ENCODE data around the gene OMP. TPM values are rescaled to one million over a fixed set of nuclear protein-coding genes. Genes with fewer than 3 reads are reported as not detected.

The OMP gene
- total and polyA plus RNA-seq, 2 experiments from 2014 or later = not detected

DNA sequence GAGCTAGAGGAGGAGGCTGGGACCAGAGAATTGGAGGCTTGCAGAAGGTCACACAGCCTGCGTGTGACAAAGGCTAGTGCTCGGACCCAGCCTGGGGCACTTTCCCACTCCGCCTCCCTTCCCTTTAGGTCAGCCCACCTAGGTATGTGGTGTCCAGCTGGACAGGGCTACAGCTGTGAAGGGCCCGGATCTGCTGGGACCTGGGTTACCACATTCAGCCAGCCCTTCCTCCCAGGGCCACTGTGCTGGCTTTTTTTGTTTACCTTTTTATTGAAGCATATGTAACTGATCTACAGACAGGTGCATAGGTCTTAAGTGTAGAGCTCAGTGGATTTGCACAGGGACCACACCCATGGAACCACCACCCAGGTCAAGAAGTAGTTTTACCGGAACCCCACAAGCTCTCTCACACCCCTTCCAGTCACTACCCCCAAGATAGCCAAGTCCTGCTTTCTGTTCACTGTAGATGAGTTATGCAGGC, 27.2 kb upstream of the OMP start:
- DNase-seq (ENCODE audit: low spot score) = peak; percentile 52
- Histone ChIP-seq H3K9me3 (ENCODE audit: low read depth) (no peaks in the 10 kb centered on the region), H3K79me2 (peaks cover 58% of the 10 kb centered on the region), H3K27ac (peak overlapping the region; percentile 65), H3K4me2 (peak overlapping the region; percentile 26), H3K4me3 (no peak overlapping the region), H3K27me3 (no peaks in the 10 kb centered on the region), H3K4me1 (ENCODE audit: insufficient read depth) (peaks cover 46% of the 10 kb centered on the region), H4K20me1 (ENCODE audit: insufficient read depth, poor library complexity, severe bottlenecking) (no peaks in the 10 kb centered on the region), H3K9me2 (replicated peaks; ENCODE audit: insufficient read depth) (no peaks in the 10 kb centered on the region), H3K36me3 (replicated peaks; ENCODE audit: insufficient read depth, low read depth) (no peaks in the 10 kb centered on the region), H2AFZ (no peak overlapping the region)
- TF ChIP-seq CTCF (IDR thresholded peaks at IDR 0.05; ENCODE audit: poor library complexity) = no peak
- TF ChIP-seq EZH2phosphoT487 (IDR thresholded peaks at IDR 0.05; ENCODE audit: low read depth, severe bottlenecking, unreplicated experiment) = no peak
- TF ChIP-seq EZH2 (IDR thresholded peaks at IDR 0.05; ENCODE audit: borderline replicate concordance) = no peak
- WGBS (ENCODE audit: low lambda C conversion rate, missing lambda C conversion rate) = 74% methylated on average over 5 of the region's 5 CpGs

DNA sequence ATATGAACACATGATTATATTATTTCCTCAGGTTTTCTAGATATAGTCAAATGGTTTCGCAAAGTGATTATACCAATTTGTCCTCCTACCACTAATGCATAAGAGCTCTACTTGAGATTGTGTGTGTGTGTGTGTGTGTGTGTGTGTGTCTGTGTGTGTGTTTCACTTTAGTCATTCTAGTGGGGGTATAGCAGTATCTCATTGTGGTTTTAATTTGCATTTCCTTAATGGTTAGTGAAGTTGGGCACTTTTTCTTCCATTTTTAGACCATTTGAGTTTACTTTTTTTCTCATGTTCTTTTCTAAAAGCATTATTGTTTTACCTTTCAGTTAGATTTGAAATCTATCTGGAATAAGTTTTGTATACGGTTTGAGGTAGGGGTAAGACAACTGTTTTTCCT, 23.0 kb upstream of the OMP start:
- H3K9me2 ChIP-seq (replicated peaks; ENCODE audit: insufficient read depth) = no peaks in the 10 kb centered on the region
- H3K4me3 ChIP-seq = no peak overlapping the region
- no peak overlapping the region for H2AFZ ChIP-seq
- no peak for DNase-seq (ENCODE audit: low spot score)
- H3K4me1 ChIP-seq (ENCODE audit: insufficient read depth) = peaks cover 24% of the 10 kb centered on the region
- no peaks in the 10 kb centered on the region for H3K9me3 ChIP-seq (ENCODE audit: low read depth)
- H3K27ac ChIP-seq = no peak overlapping the region
- H4K20me1 ChIP-seq (ENCODE audit: insufficient read depth, poor library complexity, severe bottlenecking) = no peaks in the 10 kb centered on the region
- H3K79me2 ChIP-seq = peaks cover 65% of the 10 kb centered on the region
- TF ChIP-seq EZH2phosphoT487 (IDR thresholded peaks at IDR 0.05; ENCODE audit: low read depth, severe bottlenecking, unreplicated experiment) (no peak), EZH2 (IDR thresholded peaks at IDR 0.05; ENCODE audit: borderline replicate concordance) (no peak), CTCF (IDR thresholded peaks at IDR 0.05; ENCODE audit: poor library complexity) (no peak)
- H3K27me3 ChIP-seq = no peaks in the 10 kb centered on the region
- H3K36me3 ChIP-seq (replicated peaks; ENCODE audit: insufficient read depth, low read depth) = no peaks in the 10 kb centered on the region
- 97% methylated on average over 2 of the region's 2 CpGs for WGBS (ENCODE audit: low lambda C conversion rate, missing lambda C conversion rate)
- H3K4me2 ChIP-seq = no peak overlapping the region

- H3K9me3 ChIP-seq (ENCODE audit: low read depth) = no peaks in the 10 kb centered on the region
- H3K27ac ChIP-seq = no peak overlapping the region
- H3K9me2 ChIP-seq (replicated peaks; ENCODE audit: insufficient read depth) = no peaks in the 10 kb centered on the region
- no peaks in the 10 kb centered on the region for H3K36me3 ChIP-seq (replicated peaks; ENCODE audit: insufficient read depth, low read depth)
- no peak overlapping the region for H3K4me2 ChIP-seq
- no peak for DNase-seq (ENCODE audit: low spot score)
- peaks cover 65% of the 10 kb centered on the region for H3K79me2 ChIP-seq
- TF ChIP-seq EZH2phosphoT487 (IDR thresholded peaks at IDR 0.05; ENCODE audit: low read depth, severe bottlenecking, unreplicated experiment) (no peak), CTCF (IDR thresholded peaks at IDR 0.05; ENCODE audit: poor library complexity) (no peak), EZH2 (IDR thresholded peaks at IDR 0.05; ENCODE audit: borderline replicate concordance) (no peak)
- no peaks in the 10 kb centered on the region for H4K20me1 ChIP-seq (ENCODE audit: insufficient read depth, poor library complexity, severe bottlenecking)
- peaks cover 18% of the 10 kb centered on the region for H3K4me1 ChIP-seq (ENCODE audit: insufficient read depth)
- H3K4me3 ChIP-seq = no peak overlapping the region
- H2AFZ ChIP-seq = no peak overlapping the region
- no peaks in the 10 kb centered on the region for H3K27me3 ChIP-seq
- 94% methylated on average over 2 of the region's 2 CpGs for WGBS (ENCODE audit: low lambda C conversion rate, missing lambda C conversion rate)
Measured at GRCh38 chr11:77080643-77081210, 21.9 kb upstream of the OMP start.
